ENCODE data around the gene TLL2.

DNA sequence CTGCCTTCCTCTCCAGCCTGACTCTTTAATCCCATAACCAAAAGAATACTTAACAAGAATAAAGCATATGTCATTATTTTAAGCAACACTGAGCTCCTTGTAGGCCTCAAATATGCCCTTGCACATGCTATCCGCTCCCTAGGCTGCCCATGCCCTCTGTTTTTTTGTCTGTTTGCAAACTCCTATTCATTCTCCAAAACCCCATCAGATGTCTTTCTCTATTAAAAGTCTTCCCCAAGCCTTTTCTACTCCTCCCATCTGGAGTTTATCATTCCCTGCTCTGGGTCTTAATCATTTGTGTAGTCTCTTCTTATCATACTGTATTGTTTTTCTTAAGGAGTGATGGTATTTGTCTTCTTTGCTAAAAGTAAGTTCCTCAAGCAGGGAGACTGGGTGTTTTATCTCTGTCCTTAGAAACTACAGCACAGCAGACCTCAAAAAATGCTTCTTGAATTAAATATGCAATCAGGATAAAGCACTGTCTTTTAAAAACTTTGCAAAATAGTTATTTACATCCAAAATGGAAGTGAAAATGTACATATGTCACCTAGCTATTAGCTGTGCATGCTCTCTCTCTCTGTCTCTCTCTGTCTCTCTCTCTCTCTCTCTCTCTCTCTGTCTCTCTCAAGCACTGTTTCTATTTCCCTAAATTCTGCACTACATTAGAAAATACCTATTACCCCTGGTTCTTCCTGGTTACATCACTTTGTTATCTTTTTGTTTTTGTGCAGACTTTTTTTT lies 98.4 kb downstream of the TLL2 start:
- TF ChIP-seq POLR2A (IDR thresholded peaks at IDR 0.05) (no peak), CTCF (IDR thresholded peaks at IDR 0.05) (no peak), POLR2AphosphoS5 (IDR thresholded peaks at IDR 0.05) (no peak)
